Esophagus squamous epithelium (tissue), 5 donors: Measurements from ENCODE around the gene FAM107B. TPM values are rescaled to one million over a fixed set of nuclear protein-coding genes. Genes with fewer than 3 reads are reported as not detected.
A peak's percentile ranks its signal among the peaks of the same experiment; 100 is the strongest.

Source experiments
- DNase-seq: peaks from one replicate; lab custom pipeline; 2025; lab: John Stamatoyannopoulos, UW
- H3K27ac ChIP-seq, 4 donors: fragments of 200-600 bp; sonication (generic); one replicate each; pipeline ENCODE4 v1.5.1; 2016 to 2019; ENCODE audit warnings: mild to moderate bottlenecking in 1 of 4
- H3K27me3 ChIP-seq, 4 donors: fragments of 200-600 bp; sonication (generic); 1 replicate in 3 of 4; 2 replicates in 1 of 4; pipeline versions ENCODE4 v1.5.1 to v1.6.0; 2017 to 2021; ENCODE audit warnings: antibody characterized with exemption in 1 of 4
- H3K36me3 ChIP-seq, 3 donors: fragments of 200-600 bp; sonication (generic); one replicate each; pipeline ENCODE4 v1.5.1; 2016 to 2019
- H3K4me1 ChIP-seq, 3 donors: fragments of 200-600 bp; sonication (generic); one replicate each; pipeline ENCODE4 v1.5.1; 2017 to 2019
- H3K4me3 ChIP-seq, 4 donors: fragments of 200-600 bp; sonication (generic); 1 replicate in 3 of 4; 2 replicates in 1 of 4; pipeline ENCODE4 v1.5.1; 2016 to 2019; ENCODE audit warnings: mild to moderate bottlenecking in 2 of 4, moderate library complexity in 1 of 4
- H3K9me3 ChIP-seq, 3 donors: fragments of 200-600 bp; sonication (generic); one replicate each; pipeline ENCODE4 v1.5.1; 2016 to 2019
- POLR2A ChIP-seq, 4 donors: fragments of 450-650 bp; IDR thresholded peaks; one replicate each; pipeline ENCODE4 v1.6.1; 2017; ENCODE audit warnings: antibody characterized with exemption in 4 of 4, mild to moderate bottlenecking in 4 of 4, moderate library complexity in 3 of 4
- WGBS, 2 donors: methylation state at CpG; one replicate each; pipeline ENCODE4 v1.1.5; 2018; 5-methylcytosine and 5-hydroxymethylcytosine counted together
- intact Hi-C: fragments of 100-400 bp; cut with DNase I; formaldehyde crosslinking; loops from one replicate; pipeline ENCODE4 v1.15.0; 2022
- total RNA-seq, 4 donors: library from RNA; depleted of rRNA; stranded (reverse); fragments of >200 nt; gene quantifications; one replicate each; pipeline ENCODE4 v1.1.0, GENCODE V29; 2016
- TF ChIP-seq, protein P1 (sequence below), 6 experiments: fragments of 450-650 bp in 4 of 6; fragments of 200-600 bp in 2 of 6; sonication (generic) in 2 of 6; IDR thresholded peaks; one replicate each; pipeline ENCODE4 v1.5.1; 2016 to 2019; ENCODE audit warnings: antibody characterized with exemption in 6 of 6, mild to moderate bottlenecking in 4 of 6, moderate library complexity in 4 of 6
- donor health status: DM: yes; HTN: yes; CAD: no.

FAM107B gene
- total RNA-seq, 4 donors from 2014 or later = 6.7 to 17.0 (median 12.9) TPM

DNA sequence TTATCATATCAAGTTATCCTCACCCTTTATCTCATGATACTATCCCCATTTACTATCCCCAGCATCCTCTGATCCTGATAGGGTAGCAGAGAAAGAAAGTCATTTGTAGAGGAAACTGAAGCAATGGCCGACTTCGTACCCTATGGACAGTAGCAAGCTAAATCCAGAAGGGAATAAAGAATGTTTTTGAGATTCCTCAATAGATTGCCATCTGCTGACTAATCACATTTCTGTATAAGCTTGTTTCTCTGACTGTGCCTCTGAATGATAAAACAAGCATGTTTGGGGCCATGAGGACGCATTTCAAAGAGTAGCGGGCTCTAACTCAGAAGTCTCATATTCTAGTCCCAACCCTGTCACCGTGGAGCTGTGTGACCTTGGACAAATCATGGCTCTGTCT is 13.2 kb upstream of the FAM107B start:
- H3K4me1 ChIP-seq = no peaks in the 10 kb centered on the region
- 84 to 87% methylated on average over 5 of the region's 5 CpGs for WGBS, 2 donors
- H3K27me3 ChIP-seq = no peaks in the 10 kb centered on the region
- TF ChIP-seq POLR2A (IDR thresholded peaks at IDR 0.05) = no peak
- TF ChIP-seq, protein P1, sequence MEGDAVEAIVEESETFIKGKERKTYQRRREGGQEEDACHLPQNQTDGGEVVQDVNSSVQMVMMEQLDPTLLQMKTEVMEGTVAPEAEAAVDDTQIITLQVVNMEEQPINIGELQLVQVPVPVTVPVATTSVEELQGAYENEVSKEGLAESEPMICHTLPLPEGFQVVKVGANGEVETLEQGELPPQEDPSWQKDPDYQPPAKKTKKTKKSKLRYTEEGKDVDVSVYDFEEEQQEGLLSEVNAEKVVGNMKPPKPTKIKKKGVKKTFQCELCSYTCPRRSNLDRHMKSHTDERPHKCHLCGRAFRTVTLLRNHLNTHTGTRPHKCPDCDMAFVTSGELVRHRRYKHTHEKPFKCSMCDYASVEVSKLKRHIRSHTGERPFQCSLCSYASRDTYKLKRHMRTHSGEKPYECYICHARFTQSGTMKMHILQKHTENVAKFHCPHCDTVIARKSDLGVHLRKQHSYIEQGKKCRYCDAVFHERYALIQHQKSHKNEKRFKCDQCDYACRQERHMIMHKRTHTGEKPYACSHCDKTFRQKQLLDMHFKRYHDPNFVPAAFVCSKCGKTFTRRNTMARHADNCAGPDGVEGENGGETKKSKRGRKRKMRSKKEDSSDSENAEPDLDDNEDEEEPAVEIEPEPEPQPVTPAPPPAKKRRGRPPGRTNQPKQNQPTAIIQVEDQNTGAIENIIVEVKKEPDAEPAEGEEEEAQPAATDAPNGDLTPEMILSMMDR (IDR thresholded peaks at IDR 0.05) = no peak
- no peaks in the 10 kb centered on the region for H3K36me3 ChIP-seq
- peaks cover 0 to 5% (median 0%) of the 10 kb centered on the region in 3 donors for H3K9me3 ChIP-seq
- H3K4me3 ChIP-seq = no peak overlapping the region
- no peak for DNase-seq
- intact Hi-C loops = no loop called here
- no peak overlapping the region for H3K27ac ChIP-seq

DNA sequence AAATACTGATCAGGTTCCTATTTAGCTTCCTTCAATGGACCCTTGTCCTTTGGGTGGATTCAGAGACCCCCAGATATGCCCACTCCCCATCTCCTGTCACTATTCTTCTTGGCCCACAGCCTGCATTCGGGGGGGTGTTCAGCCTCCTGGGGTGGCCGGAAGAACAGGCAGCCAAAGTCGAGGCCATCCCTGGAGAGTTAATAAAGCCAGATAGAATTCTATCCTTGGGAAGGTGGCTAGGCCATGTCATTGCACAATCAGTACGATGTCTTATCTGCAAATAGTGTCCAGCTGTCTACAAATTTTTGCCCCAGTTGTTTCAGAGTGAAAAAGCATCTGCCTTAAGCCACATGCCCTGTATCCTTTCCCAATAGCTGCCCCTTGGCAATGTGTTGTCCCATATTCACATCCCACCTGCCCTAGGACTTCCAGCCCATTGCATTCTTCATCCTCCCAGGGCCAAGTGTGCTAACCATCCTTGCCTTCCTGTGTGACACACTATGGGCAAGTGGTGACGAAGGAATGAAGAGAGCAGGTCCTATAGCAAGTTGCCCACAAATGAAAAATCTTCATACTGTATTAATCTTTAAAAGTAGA is 9.9 kb upstream of the FAM107B start:
- DNase-seq = no peak
- Histone ChIP-seq H3K4me1 (no peaks in the 10 kb centered on the region), H3K27ac (no peak overlapping the region), H3K27me3 (no peaks in the 10 kb centered on the region), H3K36me3 (no peaks in the 10 kb centered on the region), H3K4me3 (no peak overlapping the region), H3K9me3 (peaks cover 0 to 5% (median 0%) of the 10 kb centered on the region in 3 donors)
- WGBS, 2 donors = 74 to 83% methylated on average over 1 to 5 of the region's 5 CpGs
- TF ChIP-seq, protein P1 (IDR thresholded peaks at IDR 0.05) = no peak
- TF ChIP-seq POLR2A (IDR thresholded peaks at IDR 0.05) = no peak
- intact Hi-C loops = no loop called here

DNA sequence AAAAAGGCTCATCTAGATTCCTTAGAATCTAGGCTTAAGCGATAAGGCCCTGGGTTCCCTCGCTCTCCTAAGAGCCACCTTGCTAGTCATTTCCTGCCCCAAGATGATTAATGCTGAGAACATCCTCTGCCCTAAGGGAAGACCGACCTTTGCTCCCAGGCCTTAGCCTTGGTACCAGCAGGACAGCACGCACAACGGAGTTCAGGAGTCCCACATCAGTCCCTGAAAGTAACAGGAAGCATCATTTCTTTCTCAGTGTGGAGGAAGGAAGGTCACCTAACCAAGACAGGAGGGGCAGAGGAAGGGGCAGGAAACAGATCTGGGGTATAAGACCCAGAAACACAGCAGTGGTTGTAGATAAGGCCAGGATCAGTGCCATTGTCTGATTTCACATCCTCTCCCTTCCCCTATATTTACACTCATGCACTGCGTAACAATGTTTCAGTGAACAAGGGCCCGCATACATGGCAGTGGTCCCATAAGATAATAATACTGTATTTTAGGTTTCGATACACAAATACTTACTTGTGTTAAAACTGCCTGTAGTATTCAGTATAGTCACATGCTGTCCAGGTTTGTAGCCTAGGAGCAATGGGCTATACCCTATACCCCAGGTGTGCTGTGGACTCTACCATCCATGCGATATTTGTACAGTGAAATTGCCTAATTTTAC is 8.1 kb upstream of the FAM107B start:
- WGBS, 2 donors = 56 to 78% methylated on average over 8 to 9 of the region's 9 CpGs
- no peak overlapping the region for H3K27ac ChIP-seq
- intact Hi-C loops = no loop called here

DNA sequence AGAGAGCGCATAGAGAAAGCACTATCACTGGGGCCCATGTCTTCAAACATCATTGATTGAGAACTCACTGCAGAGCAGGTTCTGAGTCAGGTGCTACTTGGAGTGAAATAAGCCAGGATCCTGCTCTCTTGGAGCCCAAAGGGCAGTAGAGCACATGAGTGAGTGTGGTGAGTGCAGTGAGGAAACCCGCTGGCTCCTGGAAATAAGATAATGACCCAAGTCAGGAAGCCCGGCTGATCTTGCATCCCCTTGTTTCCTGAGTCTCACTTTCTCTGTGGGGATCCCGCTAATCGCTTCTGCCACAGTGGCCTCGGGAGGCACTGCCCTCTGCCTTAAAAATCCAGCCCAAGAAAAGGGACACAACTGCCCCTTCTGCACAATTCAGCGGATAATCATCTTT is 7.1 kb upstream of the FAM107B start:
- DNase-seq = no peak
- Histone ChIP-seq H3K4me3 (no peak overlapping the region), H3K27ac (no peak overlapping the region), H3K27me3 (no peaks in the 10 kb centered on the region), H3K36me3 (no peaks in the 10 kb centered on the region), H3K4me1 (peaks cover 0 to 12% (median 0%) of the 10 kb centered on the region in 3 donors), H3K9me3 (peaks cover 0 to 5% (median 0%) of the 10 kb centered on the region in 3 donors)
- 74 to 91% methylated on average over 5 to 6 of the region's 7 CpGs for WGBS, 2 donors
- no peak for TF ChIP-seq POLR2A (IDR thresholded peaks at IDR 0.05)
- TF ChIP-seq, protein P1 (IDR thresholded peaks at IDR 0.05) = no peak
- intact Hi-C loops = no loop called here

More for the DNA sequence above, 8.1 kb upstream of the FAM107B start:
- Histone ChIP-seq H3K4me1 (peaks cover 0 to 12% (median 0%) of the 10 kb centered on the region in 3 donors), H3K36me3 (no peaks in the 10 kb centered on the region), H3K27me3 (no peaks in the 10 kb centered on the region), H3K9me3 (peaks cover 0 to 5% (median 0%) of the 10 kb centered on the region in 3 donors), H3K4me3 (no peak overlapping the region)
- DNase-seq = no peak
- TF ChIP-seq POLR2A (IDR thresholded peaks at IDR 0.05) = no peak
- TF ChIP-seq, protein P1 (IDR thresholded peaks at IDR 0.05) = no peak

DNA sequence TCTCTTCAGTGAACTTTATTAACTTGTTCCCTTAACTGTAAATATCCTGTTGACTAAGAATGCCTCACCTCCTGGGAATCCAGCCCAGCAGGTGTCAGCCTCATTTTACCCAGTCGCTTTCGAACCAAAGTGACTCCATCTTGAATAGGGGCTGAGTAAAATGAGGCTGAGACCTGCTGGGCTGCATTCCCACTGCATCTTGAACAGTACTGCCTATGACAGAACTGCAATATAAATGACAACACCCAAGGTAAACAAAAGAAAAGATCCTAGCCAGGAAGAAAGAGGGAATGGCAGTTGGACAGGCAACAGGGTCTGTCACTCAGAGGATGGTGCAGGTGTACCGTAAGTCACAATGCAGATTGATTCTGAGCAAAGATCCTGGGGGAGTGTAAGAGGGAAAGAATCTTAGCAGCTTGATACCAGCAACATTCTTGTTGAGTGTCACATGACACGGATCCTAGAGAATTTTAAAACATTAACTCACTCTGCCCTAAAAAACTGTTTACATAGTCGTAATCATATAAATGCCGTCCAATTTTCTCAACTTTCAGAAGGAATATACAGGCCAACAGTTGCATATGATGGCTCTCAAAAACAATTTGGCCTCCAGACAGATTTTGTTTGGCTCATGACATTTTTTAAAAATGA is 4.4 kb upstream of the FAM107B start:
- Histone ChIP-seq H3K27ac (peak overlapping the region in 2 of 4 donors; percentile 12 to 52), H3K4me3 (no peak overlapping the region), H3K9me3 (no peaks in the 10 kb centered on the region), H3K36me3 (no peaks in the 10 kb centered on the region), H3K27me3 (no peaks in the 10 kb centered on the region), H3K4me1 (peaks cover 0 to 12% (median 0%) of the 10 kb centered on the region in 3 donors)
- intact Hi-C loops = no loop called here
- WGBS, 2 donors = 57 to 67% methylated on average over 5 to 6 of the region's 6 CpGs
- no peak for TF ChIP-seq POLR2A (IDR thresholded peaks at IDR 0.05)
- TF ChIP-seq, protein P1 (IDR thresholded peaks at IDR 0.05) = no peak
- no peak for DNase-seq
